ENCODE results near the gene LY6G6F. TPM values are rescaled to one million over a fixed set of nuclear protein-coding genes. Genes with fewer than 3 reads are reported as not detected.
A peak's percentile ranks its signal among the peaks of the same experiment; 100 is the strongest.

The LY6G6F gene
- total and polyA plus RNA-seq, 12 donors, result not detected

GRCh38 chr6:31749301-31750036 is 42.8 kb downstream of the LY6G6F start:
- Histone ChIP-seq H3K36me3 (peaks cover 0 to 8% (median 0%) of the 10 kb centered on the region in 9 donors), H3K27me3 (no peaks in the 10 kb centered on the region), H3K4me3 (no peak overlapping the region), H3K27ac (no peak overlapping the region), H3K9me3 (no peaks in the 10 kb centered on the region), H3K4me1 (no peaks in the 10 kb centered on the region)
- ATAC-seq (no peak), DNase-seq (no peak)
- WGBS, 2 donors, result 95% methylated on average over 8 of the region's 8 CpGs
- TF ChIP-seq, protein P1, sequence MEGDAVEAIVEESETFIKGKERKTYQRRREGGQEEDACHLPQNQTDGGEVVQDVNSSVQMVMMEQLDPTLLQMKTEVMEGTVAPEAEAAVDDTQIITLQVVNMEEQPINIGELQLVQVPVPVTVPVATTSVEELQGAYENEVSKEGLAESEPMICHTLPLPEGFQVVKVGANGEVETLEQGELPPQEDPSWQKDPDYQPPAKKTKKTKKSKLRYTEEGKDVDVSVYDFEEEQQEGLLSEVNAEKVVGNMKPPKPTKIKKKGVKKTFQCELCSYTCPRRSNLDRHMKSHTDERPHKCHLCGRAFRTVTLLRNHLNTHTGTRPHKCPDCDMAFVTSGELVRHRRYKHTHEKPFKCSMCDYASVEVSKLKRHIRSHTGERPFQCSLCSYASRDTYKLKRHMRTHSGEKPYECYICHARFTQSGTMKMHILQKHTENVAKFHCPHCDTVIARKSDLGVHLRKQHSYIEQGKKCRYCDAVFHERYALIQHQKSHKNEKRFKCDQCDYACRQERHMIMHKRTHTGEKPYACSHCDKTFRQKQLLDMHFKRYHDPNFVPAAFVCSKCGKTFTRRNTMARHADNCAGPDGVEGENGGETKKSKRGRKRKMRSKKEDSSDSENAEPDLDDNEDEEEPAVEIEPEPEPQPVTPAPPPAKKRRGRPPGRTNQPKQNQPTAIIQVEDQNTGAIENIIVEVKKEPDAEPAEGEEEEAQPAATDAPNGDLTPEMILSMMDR (IDR thresholded peaks at IDR 0.05), result no peak
- intact Hi-C loops (cut with DNase I), result no loop called here

GRCh38 chr6:31750411-31751022 is 43.9 kb downstream of the LY6G6F start:
- H3K36me3 ChIP-seq, result peaks cover 0 to 8% (median 0%) of the 10 kb centered on the region in 9 donors
- TF ChIP-seq, protein P1 (IDR thresholded peaks at IDR 0.05), result no peak
- no peaks in the 10 kb centered on the region for H3K4me1 ChIP-seq
- no peaks in the 10 kb centered on the region for H3K27me3 ChIP-seq
- DNase-seq (no peak), ATAC-seq (peak in 2 of 8 donors; percentile 53 to 58)
- H3K4me3 ChIP-seq, result no peak overlapping the region
- H3K9me3 ChIP-seq, result no peaks in the 10 kb centered on the region
- H3K27ac ChIP-seq, result no peak overlapping the region
- intact Hi-C loops (cut with DNase I), result no loop called here
- WGBS, 2 donors, result 86 to 87% methylated on average over 7 of the region's 7 CpGs

GRCh38 chr6:31752739-31753319 is 46.2 kb downstream of the LY6G6F start:
- no peak for ATAC-seq
- Histone ChIP-seq H3K27me3 (no peaks in the 10 kb centered on the region), H3K9me3 (no peaks in the 10 kb centered on the region), H3K4me3 (no peak overlapping the region), H3K4me1 (no peaks in the 10 kb centered on the region), H3K36me3 (no peaks in the 10 kb centered on the region), H3K27ac (no peak overlapping the region)
- 77% methylated on average over 8 of the region's 8 CpGs for WGBS, 2 donors
- no peak for DNase-seq
- TF ChIP-seq, protein P1 (IDR thresholded peaks at IDR 0.05), result no peak
- intact Hi-C loops (cut with DNase I), result no loop called here

DNA sequence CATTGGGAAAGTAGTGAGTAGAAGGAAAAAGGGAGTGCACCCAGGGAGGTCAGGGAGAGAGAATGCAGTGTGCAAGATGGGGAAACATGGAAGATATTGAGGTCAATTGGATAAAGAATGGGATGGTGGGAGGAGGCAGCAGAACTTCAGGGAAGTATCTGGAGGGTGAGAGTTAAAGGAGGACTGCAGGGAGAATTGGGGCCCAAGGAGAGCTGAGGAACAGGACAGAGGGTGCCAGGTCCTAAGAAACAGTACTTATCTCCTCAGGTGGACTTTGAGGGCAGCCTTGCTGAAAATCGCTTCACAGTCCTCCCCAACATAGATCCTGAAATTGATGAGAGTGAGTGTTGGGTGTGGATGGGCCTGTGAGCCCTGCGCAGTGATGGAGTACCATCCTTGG is 51.6 kb downstream of the LY6G6F start:
- Histone ChIP-seq H3K4me1 (peaks cover 0 to 6% (median 3%) of the 10 kb centered on the region in 9 donors), H3K27me3 (no peaks in the 10 kb centered on the region), H3K4me3 (no peak overlapping the region), H3K36me3 (peaks cover 0 to 17% (median 0%) of the 10 kb centered on the region in 9 donors), H3K27ac (no peak overlapping the region), H3K9me3 (no peaks in the 10 kb centered on the region)
- ATAC-seq (no peak), DNase-seq (no peak)
- TF ChIP-seq, protein P1 (IDR thresholded peaks at IDR 0.05), result no peak
- WGBS, 2 donors, result 95 to 97% methylated on average over 2 of the region's 2 CpGs
- intact Hi-C loops (cut with DNase I), result no loop called here

Small RNAs within 50 kb of the gene (microRNA-seq; reads per million reads assigned to microRNA genes)
- gene MIR4646, result 0 to 0.51 reads per million in 2 donors

Other genes with a start within 250 kb of the LY6G6F start
Only the 30 nearest of the 39 such genes appear.
- 10 to 100 TPM in 9 of 10 donors, 1 to 10 TPM in 1; 9.7 to 15.8 (median 11.7) TPM for gene NFKBIL1, start 159.3 kb upstream of the LY6G6F start, total RNA-seq
- 10 to 100 TPM; 18.5 to 22.2 TPM for gene NFKBIL1, start 159.3 kb upstream of the LY6G6F start, polyA plus RNA-seq
- gene LTA, start 134.6 kb upstream of the LY6G6F start, total RNA-seq, result under 1 TPM in 2 of 10 donors, not detected in 8; 0.15 to 0.86 TPM
- gene LTA, start 134.6 kb upstream of the LY6G6F start, polyA plus RNA-seq, result under 1 TPM; 0.06 to 0.44 TPM
- 1 to 10 TPM in 2 of 10 donors, under 1 TPM in 7, not detected in 1; 0.33 to 3.0 (median 0.61) TPM for gene TNF, start 131.3 kb upstream of the LY6G6F start, total RNA-seq
- under 1 TPM; 0.16 to 0.51 TPM for gene TNF, start 131.3 kb upstream of the LY6G6F start, polyA plus RNA-seq
- gene LTB, start 124.4 kb upstream of the LY6G6F start, total RNA-seq, result 1 to 10 TPM in 3 of 10 donors, under 1 TPM in 6, not detected in 1; 0.26 to 10.0 (median 0.67) TPM
- gene LTB, start 124.4 kb upstream of the LY6G6F start, polyA plus RNA-seq, result under 1 TPM; 0.51 to 0.65 TPM
- 10 to 100 TPM in 1 of 10 donors, 1 to 10 TPM in 9; 2.6 to 35.6 (median 3.9) TPM for gene LST1, start 120.6 kb upstream of the LY6G6F start, total RNA-seq
- gene LST1, start 120.6 kb upstream of the LY6G6F start, polyA plus RNA-seq, result 1 to 10 TPM; 6.5 to 8.7 TPM
- gene NCR3, start 113.9 kb upstream of the LY6G6F start, total RNA-seq, result 1 to 10 TPM in 1 of 10 donors, under 1 TPM in 2, not detected in 7; 0.31 to 1.0 (median 0.33) TPM
- not detected for gene NCR3, start 113.9 kb upstream of the LY6G6F start, polyA plus RNA-seq
- 10 to 100 TPM in 3 of 10 donors, 1 to 10 TPM in 7; 2.8 to 62.1 (median 6.2) TPM for gene AIF1, start 91.6 kb upstream of the LY6G6F start, total RNA-seq
- 10 to 100 TPM; 18.2 to 20.2 TPM for gene AIF1, start 91.6 kb upstream of the LY6G6F start, polyA plus RNA-seq
- 100 to 1,000 TPM in 4 of 10 donors, 10 to 100 TPM in 6; 83.9 to 105 (median 98.9) TPM for gene PRRC2A, start 86.2 kb upstream of the LY6G6F start, total RNA-seq
- 100 to 1,000 TPM in 1 of 2 donors, 10 to 100 TPM in 1; 93.4 to 179 TPM for gene PRRC2A, start 86.2 kb upstream of the LY6G6F start, polyA plus RNA-seq
- gene BAG6, start 54.2 kb upstream of the LY6G6F start, total RNA-seq, result 100 to 1,000 TPM; 262 to 347 (median 300) TPM
- 100 to 1,000 TPM; 311 to 522 TPM for gene BAG6, start 54.2 kb upstream of the LY6G6F start, polyA plus RNA-seq
- 1 to 10 TPM; 1.8 to 3.9 (median 2.5) TPM for gene APOM, start 51.0 kb upstream of the LY6G6F start, total RNA-seq
- 1 to 10 TPM; 3.2 to 7.4 TPM for gene APOM, start 51.0 kb upstream of the LY6G6F start, polyA plus RNA-seq
- 10 to 100 TPM; 15.9 to 23.3 (median 18.0) TPM for gene C6orf47, start 46.1 kb upstream of the LY6G6F start, total RNA-seq
- 10 to 100 TPM; 18.5 to 22.2 TPM for gene C6orf47, start 46.1 kb upstream of the LY6G6F start, polyA plus RNA-seq
- 10 to 100 TPM; 14.5 to 23.8 (median 18.3) TPM for gene GPANK1, start 41.9 kb upstream of the LY6G6F start, total RNA-seq
- gene GPANK1, start 41.9 kb upstream of the LY6G6F start, polyA plus RNA-seq, result 10 to 100 TPM; 15.4 to 17.8 TPM
- 100 to 1,000 TPM; 101 to 153 (median 115) TPM for gene CSNK2B, start 40.8 kb upstream of the LY6G6F start, total RNA-seq
- gene CSNK2B, start 40.8 kb upstream of the LY6G6F start, polyA plus RNA-seq, result 100 to 1,000 TPM; 109 to 199 TPM
- 1 to 10 TPM; 2.4 to 6.7 (median 3.8) TPM for gene LY6G5B, start 36.9 kb upstream of the LY6G6F start, total RNA-seq
- gene LY6G5B, start 36.9 kb upstream of the LY6G6F start, polyA plus RNA-seq, result 1 to 10 TPM; 3.6 to 7.3 TPM
- 1 to 10 TPM; 1.2 to 3.5 (median 1.9) TPM for gene LY6G5C, start 25.8 kb upstream of the LY6G6F start, total RNA-seq
- gene LY6G5C, start 25.8 kb upstream of the LY6G6F start, polyA plus RNA-seq, result 1 to 10 TPM; 2.0 to 2.6 TPM
- 10 to 100 TPM; 24.3 to 40.3 (median 28.7) TPM for gene ABHD16A, start 3.5 kb upstream of the LY6G6F start, total RNA-seq
- 10 to 100 TPM; 28.0 to 45.2 TPM for gene ABHD16A, start 3.5 kb upstream of the LY6G6F start, polyA plus RNA-seq
- not detected for gene LY6G6D, start 8.5 kb downstream of the LY6G6F start, total RNA-seq
- gene LY6G6D, start 8.5 kb downstream of the LY6G6F start, polyA plus RNA-seq, result not detected
- gene LY6G6C, start 14.9 kb downstream of the LY6G6F start, total RNA-seq, result not detected
- gene LY6G6C, start 14.9 kb downstream of the LY6G6F start, polyA plus RNA-seq, result not detected
- gene MPIG6B, start 16.5 kb downstream of the LY6G6F start, total RNA-seq, result under 1 TPM in 7 of 10 donors, not detected in 3; 0.11 to 0.97 (median 0.27) TPM
- gene MPIG6B, start 16.5 kb downstream of the LY6G6F start, polyA plus RNA-seq, result under 1 TPM; 0.13 to 0.37 TPM
- gene DDAH2, start 22.4 kb downstream of the LY6G6F start, total RNA-seq, result 10 to 100 TPM; 35.2 to 61.6 (median 51.5) TPM
- gene DDAH2, start 22.4 kb downstream of the LY6G6F start, polyA plus RNA-seq, result 100 to 1,000 TPM in 1 of 2 donors, 10 to 100 TPM in 1; 96.4 to 117 TPM
- gene CLIC1, start 29.7 kb downstream of the LY6G6F start, total RNA-seq, result 100 to 1,000 TPM in 2 of 10 donors, 10 to 100 TPM in 8; 64.5 to 219 (median 87.9) TPM
- gene CLIC1, start 29.7 kb downstream of the LY6G6F start, polyA plus RNA-seq, result 100 to 1,000 TPM in 1 of 2 donors, 10 to 100 TPM in 1; 51.1 to 400 TPM
- gene MSH5, start 33.1 kb downstream of the LY6G6F start, total RNA-seq, result 1 to 10 TPM in 8 of 10 donors, under 1 TPM in 2; 0.89 to 4.3 (median 2.6) TPM
- 1 to 10 TPM in 1 of 2 donors, under 1 TPM in 1; 0.97 to 6.1 TPM for gene MSH5, start 33.1 kb downstream of the LY6G6F start, polyA plus RNA-seq
- gene SAPCD1, start 55.8 kb downstream of the LY6G6F start, total RNA-seq, result 1 to 10 TPM in 1 of 10 donors, under 1 TPM in 6, not detected in 3; 0.52 to 1.2 (median 0.72) TPM
- 1 to 10 TPM in 1 of 2 donors, under 1 TPM in 1; 0.36 to 1.9 TPM for gene SAPCD1, start 55.8 kb downstream of the LY6G6F start, polyA plus RNA-seq
- 10 to 100 TPM in 9 of 10 donors, 1 to 10 TPM in 1; 10.0 to 28.3 (median 20.8) TPM for gene VWA7, start 70.5 kb downstream of the LY6G6F start, total RNA-seq
- gene VWA7, start 70.5 kb downstream of the LY6G6F start, polyA plus RNA-seq, result 1 to 10 TPM; 2.2 to 6.6 TPM
- gene VARS1, start 88.9 kb downstream of the LY6G6F start, total RNA-seq, result 10 to 100 TPM; 22.4 to 43.4 (median 29.5) TPM
- 10 to 100 TPM; 26.5 to 44.0 TPM for gene VARS1, start 88.9 kb downstream of the LY6G6F start, polyA plus RNA-seq
- gene LSM2, start 100.1 kb downstream of the LY6G6F start, total RNA-seq, result 10 to 100 TPM; 18.9 to 27.6 (median 23.0) TPM
- 10 to 100 TPM; 17.5 to 52.0 TPM for gene LSM2, start 100.1 kb downstream of the LY6G6F start, polyA plus RNA-seq
- 1 to 10 TPM; 1.1 to 2.9 (median 1.9) TPM for gene HSPA1L, start 108.4 kb downstream of the LY6G6F start, total RNA-seq
- 1 to 10 TPM in 1 of 2 donors, under 1 TPM in 1; 0.80 to 1.4 TPM for gene HSPA1L, start 108.4 kb downstream of the LY6G6F start, polyA plus RNA-seq
- gene HSPA1A, start 108.7 kb downstream of the LY6G6F start, total RNA-seq, result 100 to 1,000 TPM; 202 to 679 (median 259) TPM
- gene HSPA1A, start 108.7 kb downstream of the LY6G6F start, polyA plus RNA-seq, result 100 to 1,000 TPM; 113 to 166 TPM
- 100 to 1,000 TPM; 126 to 258 (median 169) TPM for gene HSPA1B, start 120.9 kb downstream of the LY6G6F start, total RNA-seq
- gene HSPA1B, start 120.9 kb downstream of the LY6G6F start, polyA plus RNA-seq, result 100 to 1,000 TPM in 1 of 2 donors, 10 to 100 TPM in 1; 16.9 to 122 TPM
- gene NEU1, start 156.0 kb downstream of the LY6G6F start, total RNA-seq, result 10 to 100 TPM; 18.1 to 32.4 (median 22.3) TPM
- gene NEU1, start 156.0 kb downstream of the LY6G6F start, polyA plus RNA-seq, result 10 to 100 TPM; 15.7 to 48.0 TPM

Data from heart right ventricle (tissue), 16 donors.